GM13977 (cell line): ENCODE data around the gene NAT14.

ENCODE experiments used
- DNase-seq: peaks from one replicate; pipeline ENCODE4 v3.0.0; 2012; ENCODE audit warnings: low spot score
- CTCF ChIP-seq: IDR thresholded peaks from 2 replicates; pipeline ENCODE4 v1.5.1; 2012; ENCODE audit warnings: mild to moderate bottlenecking, control low read depth; ENCODE audit not compliant: insufficient read depth; ENCODE audit errors: extremely low read depth, missing control alignments
- in situ Hi-C: fragments of 300-500 bp; cut with MboI; formaldehyde crosslinking; loops from one replicate; pipeline ENCODE4 v1.12.0; 2022; ENCODE audit warnings: low sequenced_read_pairs, low pct_unique_long_range_greater_than_20kb, mixed read lengths, inconsistent platforms; ENCODE audit not compliant: unreplicated experiment

Gene NAT14

GRCh38 chr19:55487924-55488687 lies 3.1 kb downstream of the NAT14 start, which contains the start of gene SSC5D:
Gene SSC5D (plus strand): TSS chr19:55488436. CDS start chr19:55488590, 154 bp downstream.
- DNase-seq = no peak
- in situ Hi-C loops = no loop called here
- TF ChIP-seq CTCF = no peak

GRCh38 chr19:55488986-55489710 lies 4.2 kb downstream of the NAT14 start:
- DNase-seq = no peak
- in situ Hi-C loops = no loop called here
- TF ChIP-seq CTCF = no peak

GRCh38 chr19:55489711-55490477 lies 4.9 kb downstream of the NAT14 start:
- in situ Hi-C loops = no loop called here
- TF ChIP-seq CTCF = no peak
- no peak for DNase-seq

GRCh38 chr19:55490478-55491432 lies 5.8 kb downstream of the NAT14 start:
- no peak for TF ChIP-seq CTCF
- DNase-seq = no peak
- in situ Hi-C loops = no loop called here

GRCh38 chr19:55491546-55492360 lies 6.8 kb downstream of the NAT14 start:
- in situ Hi-C loops = no loop called here
- DNase-seq = no peak
- TF ChIP-seq CTCF = no peak
